ENCODE measurements around the gene RIT1.

DNA sequence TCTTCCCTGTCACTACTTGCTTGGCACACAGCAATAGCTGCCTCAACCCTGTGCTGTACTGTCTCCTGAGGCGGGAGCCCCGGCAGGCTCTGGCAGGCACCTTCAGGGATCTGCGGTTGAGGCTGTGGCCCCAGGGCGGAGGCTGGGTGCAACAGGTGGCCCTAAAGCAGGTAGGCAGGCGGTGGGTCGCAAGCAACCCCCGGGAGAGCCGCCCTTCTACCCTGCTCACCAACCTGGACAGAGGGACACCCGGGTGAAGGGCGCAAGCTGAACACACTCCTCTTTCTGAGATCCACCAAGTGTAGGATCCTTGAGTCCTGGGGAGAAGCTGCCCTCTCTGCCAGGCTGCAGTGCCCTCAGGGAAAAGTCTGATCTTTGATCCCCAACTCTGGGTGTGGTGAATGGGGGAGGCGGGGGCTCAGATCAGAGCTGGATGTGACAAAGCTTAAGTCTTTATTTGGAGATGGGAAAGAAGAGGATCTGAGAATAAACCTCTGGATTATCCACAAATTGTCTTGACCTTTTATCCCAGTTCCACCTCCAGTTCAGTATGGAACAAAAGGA, 31.5 kb upstream of the RIT1 start:
- TF ChIP-seq CTCF (IDR thresholded peaks at IDR 0.05) (no peak), POLR2A (IDR thresholded peaks at IDR 0.05) (no peak)
